ENCODE measurements around the gene BAZ2B. TPM values are rescaled to one million over a fixed set of nuclear protein-coding genes. Genes with fewer than 3 reads are reported as not detected.
A peak's percentile ranks its signal among the peaks of the same experiment; 100 is the strongest.

The BAZ2B gene
- total and polyA plus RNA-seq, 2 of the 13 experiments (the other 11 are each of a cell fraction or from before 2014, with no cell fraction given): 14.0 to 15.1 TPM

DNA sequence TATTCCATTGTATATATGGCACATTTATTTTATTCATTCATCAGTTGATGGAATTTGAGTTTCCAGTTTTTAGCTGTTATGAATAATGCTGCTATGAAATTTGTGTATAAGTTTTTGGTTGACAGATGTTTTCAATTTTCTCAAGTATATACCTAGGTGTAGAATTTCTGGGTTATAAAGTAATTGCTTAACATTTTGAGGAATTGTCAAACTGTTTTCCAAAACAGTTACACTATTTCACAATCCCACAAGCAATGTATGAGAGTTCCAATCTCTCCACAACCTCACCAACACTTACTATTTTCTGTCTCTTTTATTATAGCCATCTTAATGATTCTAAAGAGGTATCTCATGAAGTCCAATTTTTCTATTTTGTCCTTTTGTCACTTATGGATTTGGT, 317.4 kb downstream of the BAZ2B start:
- no TSS peak for BruUV-seq (replicated peaks)

More for the DNA sequence above, 317.4 kb downstream of the BAZ2B start:
- Histone ChIP-seq H3K79me2 (ENCODE audit: insufficient read depth, low read length) (no peaks in the 10 kb centered on the region), H3K9ac (ENCODE audit: insufficient read depth, low read depth, low read length) (no peak overlapping the region), H3K9me3 (ENCODE audit: low read length) (no peaks in the 10 kb centered on the region), H3K4me1 (ENCODE audit: insufficient read depth, low read length) (no peaks in the 10 kb centered on the region), H2AFZ (ENCODE audit: low read length) (no peak overlapping the region), H3K36me3 (replicated peaks in 1 of 2; ENCODE audit: control insufficient read depth in 1 of 2, insufficient read depth in 2 of 2, low read length in 2 of 2) (no peaks in the 10 kb centered on the region), H3K27ac (ENCODE audit: extremely low read length, insufficient read depth, low read length) (no peak overlapping the region), H4K20me1 (ENCODE audit: insufficient read depth, low read length) (no peaks in the 10 kb centered on the region), H3K4me3 (replicated peaks in 1 of 3; ENCODE audit: insufficient read depth in 1 of 3, low read depth in 2 of 3, low read length in 3 of 3) (no peak overlapping the region), H3K27me3 (ENCODE audit: control insufficient read depth in 1 of 2, insufficient read depth in 2 of 2, low read length in 2 of 2) (no peaks in the 10 kb centered on the region), H3K4me2 (ENCODE audit: low read depth, low read length) (no peak overlapping the region)
- peak; percentile 77 for TF ChIP-seq CEBPB (IDR thresholded peaks at IDR 0.05; ENCODE audit: borderline replicate concordance, low read depth, low read length)
- TF ChIP-seq CREBL2 (CRISPR knock-in tag; IDR thresholded peaks at IDR 0.05; ENCODE audit: borderline replicate concordance): no peak
- TF ChIP-seq MLXIP (CRISPR knock-in tag; IDR thresholded peaks at IDR 0.05; ENCODE audit: borderline replicate concordance): no peak
- no peak for TF ChIP-seq ZNF138 (CRISPR knock-in tag; IDR thresholded peaks at IDR 0.05; ENCODE audit: low read depth)
- ATAC-seq (no peak), DNase-seq (ENCODE audit: low spot score) (no peak), FAIRE-seq (no peak)
- CTCF ChIA-PET (ENCODE audit: low intra/inter-chr PET ratio, low total read pairs): no interaction called here
- POLR2A ChIA-PET: interaction anchor here (0.6 kb wide), 1 partner anchor 317 kb away, joined by 3 read pairs; no protein-coding TSS in a partner anchor
- intact Hi-C loops (cut with micrococcal nuclease; ENCODE audit: unreplicated experiment): no loop called here
- in situ Hi-C loops (cut with HindIII; ENCODE audit: extremely low pct_ligation_motif_present, low pct_unique_long_range_greater_than_20kb): no loop called here
